Measurements from ENCODE around the gene SLC35F3. TPM values are rescaled to one million over a fixed set of nuclear protein-coding genes. Genes with fewer than 3 reads are reported as not detected.

SLC35F3 gene
- total RNA-seq, 1 experiment from 2014 or later = 0.94 TPM

DNA sequence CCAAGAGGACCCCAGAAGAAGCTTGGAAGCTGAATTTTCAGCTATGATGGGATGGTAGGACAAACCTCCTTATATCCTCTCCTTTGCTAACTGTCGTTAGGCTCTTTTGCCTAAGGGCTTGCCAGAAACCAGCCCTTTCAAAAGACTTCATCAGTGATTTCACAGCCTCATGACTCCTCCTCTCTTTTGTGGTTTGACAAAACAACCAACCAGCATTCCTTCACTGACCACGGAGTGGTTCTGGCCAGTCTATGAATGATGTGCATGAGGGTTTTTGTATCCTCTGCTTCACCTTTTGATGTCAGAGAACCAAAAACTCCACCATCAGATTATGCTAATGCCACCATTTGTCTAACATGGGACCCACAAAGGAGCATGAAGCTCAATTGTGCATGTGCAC is 351.9 kb downstream of the SLC35F3 start (continued):
- no peak for TF ChIP-seq OVOL2 (CRISPR knock-in tag; IDR thresholded peaks at IDR 0.05; ENCODE audit: borderline replicate concordance)
- TF ChIP-seq, protein P1, sequence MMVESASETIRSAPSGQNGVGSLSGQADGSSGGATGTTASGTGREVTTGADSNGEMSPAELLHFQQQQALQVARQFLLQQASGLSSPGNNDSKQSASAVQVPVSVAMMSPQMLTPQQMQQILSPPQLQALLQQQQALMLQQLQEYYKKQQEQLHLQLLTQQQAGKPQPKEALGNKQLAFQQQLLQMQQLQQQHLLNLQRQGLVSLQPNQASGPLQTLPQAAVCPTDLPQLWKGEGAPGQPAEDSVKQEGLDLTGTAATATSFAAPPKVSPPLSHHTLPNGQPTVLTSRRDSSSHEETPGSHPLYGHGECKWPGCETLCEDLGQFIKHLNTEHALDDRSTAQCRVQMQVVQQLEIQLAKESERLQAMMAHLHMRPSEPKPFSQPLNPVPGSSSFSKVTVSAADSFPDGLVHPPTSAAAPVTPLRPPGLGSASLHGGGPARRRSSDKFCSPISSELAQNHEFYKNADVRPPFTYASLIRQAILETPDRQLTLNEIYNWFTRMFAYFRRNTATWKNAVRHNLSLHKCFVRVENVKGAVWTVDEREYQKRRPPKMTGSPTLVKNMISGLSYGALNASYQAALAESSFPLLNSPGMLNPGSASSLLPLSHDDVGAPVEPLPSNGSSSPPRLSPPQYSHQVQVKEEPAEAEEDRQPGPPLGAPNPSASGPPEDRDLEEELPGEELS (CRISPR knock-in tag; IDR thresholded peaks at IDR 0.05) = no peak
- TF ChIP-seq, protein P2, sequence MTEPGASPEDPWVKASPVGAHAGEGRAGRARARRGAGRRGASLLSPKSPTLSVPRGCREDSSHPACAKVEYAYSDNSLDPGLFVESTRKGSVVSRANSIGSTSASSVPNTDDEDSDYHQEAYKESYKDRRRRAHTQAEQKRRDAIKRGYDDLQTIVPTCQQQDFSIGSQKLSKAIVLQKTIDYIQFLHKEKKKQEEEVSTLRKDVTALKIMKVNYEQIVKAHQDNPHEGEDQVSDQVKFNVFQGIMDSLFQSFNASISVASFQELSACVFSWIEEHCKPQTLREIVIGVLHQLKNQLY (CRISPR knock-in tag; IDR thresholded peaks at IDR 0.05) = no peak
- TF ChIP-seq ZNF423 (CRISPR knock-in tag; IDR thresholded peaks at IDR 0.05) = no peak
- TF ChIP-seq NR1H2 (CRISPR knock-in tag; IDR thresholded peaks at IDR 0.05) = no peak
- TF ChIP-seq, protein P3, sequence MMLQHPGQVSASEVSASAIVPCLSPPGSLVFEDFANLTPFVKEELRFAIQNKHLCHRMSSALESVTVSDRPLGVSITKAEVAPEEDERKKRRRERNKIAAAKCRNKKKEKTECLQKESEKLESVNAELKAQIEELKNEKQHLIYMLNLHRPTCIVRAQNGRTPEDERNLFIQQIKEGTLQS (CRISPR knock-in tag; conservative IDR thresholded peaks at IDR 0.05) = no peak
- no peak for TF ChIP-seq ESRRA (CRISPR knock-in tag; IDR thresholded peaks at IDR 0.05; ENCODE audit: borderline replicate concordance)
- TF ChIP-seq NFE2L1 (CRISPR knock-in tag; IDR thresholded peaks at IDR 0.05) = no peak
- TF ChIP-seq FOXP1 (CRISPR knock-in tag; IDR thresholded peaks at IDR 0.05; ENCODE audit: borderline replicate concordance) = no peak

DNA sequence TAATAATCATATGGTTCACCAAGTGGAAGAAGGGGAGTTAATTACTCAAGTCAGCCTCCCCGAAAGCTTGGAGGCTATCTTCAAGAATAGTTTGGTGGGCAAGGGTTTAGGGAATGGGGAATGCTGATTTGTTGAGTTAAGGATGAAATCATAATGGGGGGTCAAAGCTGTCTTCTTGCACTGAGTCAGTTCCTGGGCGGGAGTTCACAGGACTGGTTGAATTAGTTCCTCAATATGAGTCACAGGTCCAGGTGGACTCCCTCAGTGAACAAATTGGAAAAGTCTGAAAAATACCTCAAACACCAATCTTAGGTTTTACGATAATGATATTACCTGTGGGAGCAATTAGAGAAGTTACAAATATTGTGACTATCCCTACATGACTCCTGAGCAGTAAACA is 353.6 kb downstream of the SLC35F3 start:
- H3K4me1 Mint-ChIP-seq = peaks cover 12% of the 10 kb centered on the region
- CTCF ChIA-PET = no interaction called here
- no peaks in the 10 kb centered on the region for H3K27me3 Mint-ChIP-seq (ENCODE audit: low read depth)
- TF ChIP-seq ZNF317 (CRISPR knock-in tag; IDR thresholded peaks at IDR 0.05; ENCODE audit: borderline replicate concordance, low read depth) (no peak), ZNF219 (CRISPR knock-in tag; IDR thresholded peaks at IDR 0.05; ENCODE audit: borderline replicate concordance) (no peak), CREM (CRISPR knock-in tag; IDR thresholded peaks at IDR 0.05) (no peak), MYBL2 (CRISPR knock-in tag; IDR thresholded peaks at IDR 0.05) (no peak), TEAD1 (CRISPR knock-in tag; IDR thresholded peaks at IDR 0.05) (no peak)
- TF ChIP-seq, protein P4, sequence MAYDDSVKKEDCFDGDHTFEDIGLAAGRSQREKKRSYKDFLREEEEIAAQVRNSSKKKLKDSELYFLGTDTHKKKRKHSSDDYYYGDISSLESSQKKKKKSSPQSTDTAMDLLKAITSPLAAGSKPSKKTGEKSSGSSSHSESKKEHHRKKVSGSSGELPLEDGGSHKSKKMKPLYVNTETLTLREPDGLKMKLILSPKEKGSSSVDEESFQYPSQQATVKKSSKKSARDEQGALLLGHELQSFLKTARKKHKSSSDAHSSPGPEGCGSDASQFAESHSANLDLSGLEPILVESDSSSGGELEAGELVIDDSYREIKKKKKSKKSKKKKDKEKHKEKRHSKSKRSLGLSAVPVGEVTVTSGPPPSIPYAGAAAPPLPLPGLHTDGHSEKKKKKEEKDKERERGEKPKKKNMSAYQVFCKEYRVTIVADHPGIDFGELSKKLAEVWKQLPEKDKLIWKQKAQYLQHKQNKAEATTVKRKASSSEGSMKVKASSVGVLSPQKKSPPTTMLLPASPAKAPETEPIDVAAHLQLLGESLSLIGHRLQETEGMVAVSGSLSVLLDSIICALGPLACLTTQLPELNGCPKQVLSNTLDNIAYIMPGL (CRISPR knock-in tag; IDR thresholded peaks at IDR 0.05) = no peak
- TF ChIP-seq, protein P5, sequence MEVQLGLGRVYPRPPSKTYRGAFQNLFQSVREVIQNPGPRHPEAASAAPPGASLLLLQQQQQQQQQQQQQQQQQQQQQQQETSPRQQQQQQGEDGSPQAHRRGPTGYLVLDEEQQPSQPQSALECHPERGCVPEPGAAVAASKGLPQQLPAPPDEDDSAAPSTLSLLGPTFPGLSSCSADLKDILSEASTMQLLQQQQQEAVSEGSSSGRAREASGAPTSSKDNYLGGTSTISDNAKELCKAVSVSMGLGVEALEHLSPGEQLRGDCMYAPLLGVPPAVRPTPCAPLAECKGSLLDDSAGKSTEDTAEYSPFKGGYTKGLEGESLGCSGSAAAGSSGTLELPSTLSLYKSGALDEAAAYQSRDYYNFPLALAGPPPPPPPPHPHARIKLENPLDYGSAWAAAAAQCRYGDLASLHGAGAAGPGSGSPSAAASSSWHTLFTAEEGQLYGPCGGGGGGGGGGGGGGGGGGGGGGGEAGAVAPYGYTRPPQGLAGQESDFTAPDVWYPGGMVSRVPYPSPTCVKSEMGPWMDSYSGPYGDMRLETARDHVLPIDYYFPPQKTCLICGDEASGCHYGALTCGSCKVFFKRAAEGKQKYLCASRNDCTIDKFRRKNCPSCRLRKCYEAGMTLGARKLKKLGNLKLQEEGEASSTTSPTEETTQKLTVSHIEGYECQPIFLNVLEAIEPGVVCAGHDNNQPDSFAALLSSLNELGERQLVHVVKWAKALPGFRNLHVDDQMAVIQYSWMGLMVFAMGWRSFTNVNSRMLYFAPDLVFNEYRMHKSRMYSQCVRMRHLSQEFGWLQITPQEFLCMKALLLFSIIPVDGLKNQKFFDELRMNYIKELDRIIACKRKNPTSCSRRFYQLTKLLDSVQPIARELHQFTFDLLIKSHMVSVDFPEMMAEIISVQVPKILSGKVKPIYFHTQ (CRISPR knock-in tag; IDR thresholded peaks at IDR 0.05) = no peak
- TF ChIP-seq, protein P3 (CRISPR knock-in tag; conservative IDR thresholded peaks at IDR 0.05) = no peak
- TF ChIP-seq, protein P6, sequence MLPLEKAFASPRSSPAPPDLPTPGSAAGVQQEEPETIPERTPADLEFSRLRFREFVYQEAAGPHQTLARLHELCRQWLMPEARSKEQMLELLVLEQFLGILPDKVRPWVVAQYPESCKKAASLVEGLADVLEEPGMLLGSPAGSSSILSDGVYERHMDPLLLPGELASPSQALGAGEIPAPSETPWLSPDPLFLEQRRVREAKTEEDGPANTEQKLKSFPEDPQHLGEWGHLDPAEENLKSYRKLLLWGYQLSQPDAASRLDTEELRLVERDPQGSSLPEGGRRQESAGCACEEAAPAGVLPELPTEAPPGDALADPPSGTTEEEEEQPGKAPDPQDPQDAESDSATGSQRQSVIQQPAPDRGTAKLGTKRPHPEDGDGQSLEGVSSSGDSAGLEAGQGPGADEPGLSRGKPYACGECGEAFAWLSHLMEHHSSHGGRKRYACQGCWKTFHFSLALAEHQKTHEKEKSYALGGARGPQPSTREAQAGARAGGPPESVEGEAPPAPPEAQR (CRISPR knock-in tag; IDR thresholded peaks at IDR 0.05) = no peak
- DNase-seq (ENCODE audit: low spot score) (no peak), ATAC-seq (no peak)
- H3K9me3 Mint-ChIP-seq = peaks cover 17% of the 10 kb centered on the region
- POLR2A ChIA-PET = no interaction called here
- no peak overlapping the region for H3K4me3 Mint-ChIP-seq
- peaks cover 5% of the 10 kb centered on the region; the same call in 1 of the 2 replicates for H3K36me3 Mint-ChIP-seq
- no peak overlapping the region for H3K27ac Mint-ChIP-seq
